ENCODE data around the gene SPTAN1.
"Not testable (repeated sequence)": the region's sequence is repeated elsewhere in the genome, so short reads cannot be mapped to it uniquely, and the experiment has no call there.

GRCh38 chr9:128648206-128648605 lies 95.8 kb downstream of the SPTAN1 start:
- not testable (repeated sequence) for TF ChIP-seq POLR2A (IDR thresholded peaks at IDR 0.05; ENCODE audit: low read length); GATA1 (IDR thresholded peaks at IDR 0.05; ENCODE audit: low read depth, low read length)

Measured in erythroblast (primary cell).